GM21619 (cell line): Measurements from ENCODE around the gene TEF.

ENCODE experiments used
- ATAC-seq: cut with Tn5 transposase; IDR thresholded peaks from one replicate; pipeline ENCODE4 v1.9.1; 2021; ENCODE audit not compliant: unreplicated experiment

Gene TEF

DNA sequence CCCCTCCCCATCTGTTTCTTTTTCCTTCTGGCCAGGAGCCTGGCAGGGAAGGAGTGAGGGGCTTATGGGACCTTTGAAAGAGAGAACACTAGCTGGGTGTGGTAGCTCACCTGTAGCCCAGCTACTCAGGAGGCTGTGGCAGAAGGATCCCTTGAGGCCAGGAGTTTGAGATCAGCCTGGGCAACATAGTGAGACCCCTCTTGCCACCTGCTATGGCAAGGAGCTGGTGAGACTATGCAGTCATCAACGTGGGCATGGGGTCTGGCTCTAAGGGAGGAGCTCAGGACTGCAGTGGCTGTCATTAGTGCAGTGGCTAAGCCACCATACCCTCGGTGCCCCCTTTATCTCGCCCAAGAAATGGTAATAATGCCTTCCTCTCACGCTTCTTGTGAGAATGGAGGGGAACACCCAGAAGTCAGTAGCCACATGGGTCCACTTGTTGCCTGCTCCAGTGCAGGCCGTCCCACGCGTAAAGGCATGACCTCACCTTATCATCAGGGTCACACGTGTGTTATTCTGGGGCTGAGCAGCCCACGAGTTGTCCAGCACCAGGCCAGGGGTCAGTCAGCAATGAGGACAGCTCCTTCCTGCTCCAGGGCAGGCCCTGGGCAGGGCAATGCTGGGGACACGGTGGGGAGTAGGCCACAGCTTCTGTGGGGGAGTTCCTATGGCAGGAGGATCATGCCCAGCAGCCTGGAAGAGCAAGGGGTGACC is 27.7 kb upstream of the TEF start:
- ATAC-seq = no peak

DNA sequence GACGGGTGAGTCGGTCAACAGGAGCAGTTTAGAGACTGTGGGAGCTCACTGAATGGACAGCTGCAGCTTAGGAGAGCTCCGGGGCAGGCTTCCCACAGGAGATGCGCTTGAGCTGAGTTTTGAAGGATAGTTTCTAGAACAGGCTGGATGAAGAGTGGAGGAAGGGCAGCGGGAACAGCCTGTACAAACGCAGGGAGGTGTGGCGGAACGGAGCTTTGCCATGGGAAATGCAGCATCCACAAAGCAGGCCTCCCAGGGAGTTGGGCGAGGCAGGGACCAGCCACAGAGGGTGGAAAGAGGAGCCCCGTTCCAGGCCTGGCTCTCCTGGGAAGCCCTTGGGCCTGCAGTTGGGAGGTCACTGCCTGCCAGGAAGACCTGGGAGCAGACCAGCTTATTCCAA is 26.8 kb upstream of the TEF start:
- no peak for ATAC-seq

DNA sequence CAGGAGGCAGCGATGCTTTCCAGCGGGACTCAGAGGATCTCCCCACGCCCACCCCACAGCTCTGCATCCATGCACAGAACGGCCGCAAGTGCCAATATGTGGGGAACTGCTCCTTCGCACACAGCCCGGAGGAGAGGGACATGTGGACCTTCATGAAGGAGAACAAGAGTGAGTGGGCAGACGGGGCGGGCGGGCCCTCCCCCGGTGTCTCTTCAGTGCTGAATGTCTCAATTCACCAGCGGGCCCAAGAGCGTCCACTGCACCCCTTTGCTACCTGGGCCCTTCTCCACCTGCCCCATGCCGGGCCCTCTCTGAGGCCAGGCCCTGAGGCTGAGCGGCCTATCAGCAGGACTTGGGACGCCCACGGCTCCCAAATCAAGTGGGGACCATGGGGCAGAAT is 25.8 kb upstream of the TEF start:
- ATAC-seq = no peak

DNA sequence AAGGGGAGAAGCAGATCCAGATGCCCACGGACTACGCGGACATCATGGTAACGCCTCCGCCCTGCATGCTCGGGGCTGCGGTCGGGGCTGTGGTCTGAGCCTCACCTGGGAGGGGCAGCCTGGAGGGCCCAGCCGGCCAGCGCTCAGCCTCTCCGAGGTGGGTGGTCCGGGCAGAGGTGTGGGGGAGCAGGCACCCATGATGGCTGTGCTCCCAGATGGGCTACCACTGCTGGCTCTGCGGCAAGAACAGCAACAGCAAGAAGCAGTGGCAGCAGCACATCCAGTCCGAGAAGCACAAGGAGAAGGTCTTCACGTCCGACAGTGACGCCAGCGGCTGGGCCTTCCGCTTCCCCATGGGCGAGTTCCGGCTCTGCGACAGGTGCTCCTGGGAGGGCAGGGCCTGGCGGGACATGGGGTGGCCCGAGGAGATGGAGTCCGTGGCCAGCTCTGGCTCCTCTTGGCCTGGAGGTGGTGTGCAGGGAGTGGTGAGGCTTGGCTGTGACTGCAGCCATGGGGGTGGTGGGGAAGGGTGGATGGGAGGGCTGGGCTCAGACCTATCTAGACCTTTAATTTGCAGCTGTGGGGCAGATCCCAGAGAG is 25.2 kb upstream of the TEF start:
- no peak for ATAC-seq

DNA sequence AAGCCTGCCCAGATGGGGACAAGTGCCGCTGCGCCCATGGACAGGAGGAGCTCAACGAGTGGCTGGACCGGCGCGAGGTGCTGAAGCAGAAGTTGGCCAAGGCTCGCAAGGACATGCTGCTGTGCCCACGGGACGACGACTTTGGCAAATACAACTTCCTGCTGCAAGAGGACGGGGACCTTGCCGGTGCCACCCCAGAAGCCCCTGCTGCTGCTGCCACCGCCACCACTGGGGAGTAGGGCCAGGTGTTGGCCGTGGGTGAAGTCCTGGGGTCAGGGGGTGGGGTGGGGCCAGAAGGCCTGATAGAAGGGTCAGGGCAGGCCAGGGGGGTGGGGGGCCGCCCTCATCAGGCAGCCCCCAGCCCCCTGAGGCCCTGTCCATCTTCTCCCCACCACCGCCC is 24.6 kb upstream of the TEF start:
- no peak for ATAC-seq

DNA sequence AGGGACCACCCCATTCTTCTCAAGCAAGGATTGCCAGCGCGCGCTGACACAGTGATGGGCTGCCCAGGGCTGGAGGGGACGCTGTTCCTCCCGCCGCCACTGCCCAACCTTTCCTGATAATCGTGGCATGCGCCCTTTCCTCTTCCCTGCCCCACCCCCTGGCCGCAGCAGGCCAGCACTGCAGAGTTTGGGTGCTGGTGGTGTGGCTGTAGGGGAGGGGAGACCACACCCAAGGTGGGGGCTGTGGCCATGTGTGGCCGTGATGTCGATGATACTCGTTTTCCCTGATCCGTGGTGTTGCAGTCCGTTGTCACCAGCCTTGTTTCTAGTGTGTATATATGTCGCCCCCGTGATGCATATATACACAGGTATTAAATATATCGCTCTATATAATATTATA is 22.8 kb upstream of the TEF start:
- no peak for ATAC-seq

DNA sequence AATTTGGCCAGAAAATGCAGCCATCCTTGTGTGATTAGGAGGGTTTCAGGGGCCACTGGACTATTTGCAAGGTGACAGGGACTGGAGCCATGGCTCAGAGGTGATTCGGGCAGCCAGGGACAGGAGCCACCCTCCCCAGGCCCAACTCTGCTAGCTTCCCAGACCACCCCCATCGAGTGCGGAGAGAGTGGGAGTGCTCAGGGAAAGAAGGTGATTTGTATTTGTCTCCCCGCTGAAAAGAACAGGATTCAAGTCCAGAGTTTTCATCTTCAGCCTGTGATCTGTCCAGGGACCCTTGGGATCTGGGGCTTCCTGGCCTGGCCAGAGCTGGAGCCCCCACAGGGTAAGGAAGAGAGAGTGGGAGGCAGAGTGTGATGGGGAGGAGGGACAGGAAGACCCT is 22.4 kb upstream of the TEF start:
- no peak for ATAC-seq

DNA sequence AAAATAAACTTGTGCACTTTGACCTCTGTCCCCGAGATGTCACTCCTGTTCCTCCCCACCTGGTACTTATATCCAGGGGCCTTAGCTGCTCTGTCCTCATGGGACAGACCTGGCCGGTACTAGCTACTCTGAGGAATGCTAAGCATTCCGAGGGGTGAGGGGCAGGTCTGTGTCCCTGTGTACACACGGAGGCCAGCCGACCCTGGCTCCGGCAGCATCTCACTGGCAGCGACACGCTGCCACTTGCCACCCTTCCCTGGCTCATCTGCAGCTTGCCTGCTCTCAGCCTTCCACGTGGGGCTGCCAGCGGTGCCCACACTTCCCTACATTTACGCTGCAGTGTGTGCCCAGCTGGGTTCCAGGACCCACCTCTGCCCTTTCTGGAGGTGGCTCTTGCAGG is 21.6 kb upstream of the TEF start:
- ATAC-seq = no peak

DNA sequence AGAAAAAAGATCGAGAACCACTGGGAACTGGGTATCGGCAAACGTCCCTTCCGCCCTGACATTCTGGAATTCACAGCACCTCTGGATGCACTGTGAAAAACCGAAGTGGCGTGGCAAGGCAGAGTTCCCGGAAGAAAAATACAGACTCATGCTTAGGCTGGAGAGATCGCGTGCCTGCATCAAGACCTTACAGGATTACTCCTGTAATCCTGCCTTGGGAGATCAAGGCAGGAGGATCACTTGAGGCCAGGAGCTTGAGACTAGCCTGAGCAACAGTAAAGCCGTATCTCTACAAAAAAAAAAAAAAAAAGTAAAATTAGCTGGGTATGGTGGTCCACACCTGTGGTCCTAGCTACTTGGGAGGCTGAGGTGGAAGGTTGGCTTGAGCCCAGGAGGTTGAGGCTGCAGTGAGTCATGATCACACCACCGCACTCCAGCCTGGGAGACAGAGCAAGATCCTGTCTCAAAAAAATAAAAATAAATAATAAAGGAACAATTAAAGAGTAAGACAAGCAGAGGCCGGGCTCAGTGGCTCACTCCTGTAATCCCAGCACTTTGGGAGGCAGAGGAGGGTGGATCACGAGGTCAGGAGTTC is 19.9 kb upstream of the TEF start:
- ATAC-seq = no peak

DNA sequence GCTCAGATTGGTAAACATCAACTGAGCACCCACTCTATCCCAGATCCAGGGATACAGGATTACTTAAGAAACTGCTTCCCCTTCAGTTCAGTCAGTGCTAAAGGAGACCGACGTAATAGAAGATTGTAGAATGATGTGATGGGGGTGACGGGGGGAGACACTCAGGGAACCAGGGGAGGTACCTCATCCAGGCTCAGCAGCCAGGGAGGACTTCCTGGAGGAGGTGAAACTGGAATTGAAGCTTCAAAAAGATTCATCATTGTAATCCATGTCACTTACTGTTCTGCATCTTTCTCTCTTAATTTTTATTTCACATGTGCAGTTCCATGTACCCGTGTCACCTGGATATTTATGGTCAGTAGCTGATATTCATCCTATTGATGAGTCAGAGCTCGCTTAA is 19.1 kb upstream of the TEF start:
- no peak for ATAC-seq

DNA sequence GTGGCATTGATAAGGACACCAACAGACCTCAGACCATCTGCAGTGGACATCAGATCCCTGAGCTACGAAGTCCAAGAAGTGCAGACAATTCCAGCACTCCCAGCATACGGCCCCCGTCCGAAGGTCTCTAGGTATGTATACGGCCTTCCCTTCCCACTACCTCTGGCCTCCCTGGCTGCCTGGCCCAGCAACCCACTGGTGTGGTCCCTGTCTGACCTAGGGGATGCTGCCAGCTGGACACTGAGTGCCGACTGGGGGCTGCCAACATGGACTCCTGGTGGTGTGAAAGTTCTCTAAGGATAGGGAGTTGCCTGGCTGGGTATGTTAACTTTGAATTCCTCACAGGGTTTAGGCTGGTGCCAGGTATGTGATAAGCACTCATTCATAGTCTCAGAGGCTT is 17.5 kb upstream of the TEF start:
- no peak for ATAC-seq

DNA sequence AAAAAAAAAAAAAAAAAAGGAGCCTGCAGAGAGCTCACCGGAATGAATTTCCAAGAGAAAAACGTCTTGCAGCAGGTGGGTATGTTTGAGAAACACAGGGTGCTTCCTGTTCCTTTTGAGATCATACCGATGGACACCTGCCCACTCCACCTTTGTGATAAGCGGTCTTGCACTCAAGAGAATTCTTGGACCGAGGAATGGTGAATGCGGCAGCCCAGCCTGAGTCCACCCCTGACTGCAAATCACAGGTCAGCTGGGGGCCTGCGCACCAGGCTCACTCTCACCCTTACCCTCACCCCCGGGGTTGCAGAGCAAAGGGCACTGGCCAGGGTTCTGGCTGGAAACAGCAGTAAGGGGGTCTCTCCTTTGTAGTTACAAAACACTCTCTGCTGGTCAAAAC is 16.8 kb upstream of the TEF start:
- no peak for ATAC-seq

DNA sequence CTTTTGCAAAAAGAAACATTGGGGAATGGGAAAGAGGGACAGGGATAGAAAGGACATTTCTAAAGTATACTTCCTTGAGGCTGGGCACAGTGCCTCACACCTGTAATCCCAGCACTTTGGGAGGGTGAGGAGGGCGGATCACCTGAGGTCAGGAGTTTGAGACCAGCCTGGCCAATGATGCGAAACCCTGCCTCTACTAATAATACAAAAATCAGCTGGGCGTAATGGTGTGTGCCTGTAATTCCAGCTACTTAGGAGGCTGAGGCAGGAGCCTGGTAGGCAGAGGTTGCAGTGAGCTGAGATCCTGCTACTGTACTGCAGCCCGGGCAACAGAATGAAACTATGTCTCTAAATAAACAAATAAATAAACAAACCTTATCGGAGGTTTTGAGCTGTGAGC is 16.3 kb upstream of the TEF start:
- ATAC-seq = no peak

DNA sequence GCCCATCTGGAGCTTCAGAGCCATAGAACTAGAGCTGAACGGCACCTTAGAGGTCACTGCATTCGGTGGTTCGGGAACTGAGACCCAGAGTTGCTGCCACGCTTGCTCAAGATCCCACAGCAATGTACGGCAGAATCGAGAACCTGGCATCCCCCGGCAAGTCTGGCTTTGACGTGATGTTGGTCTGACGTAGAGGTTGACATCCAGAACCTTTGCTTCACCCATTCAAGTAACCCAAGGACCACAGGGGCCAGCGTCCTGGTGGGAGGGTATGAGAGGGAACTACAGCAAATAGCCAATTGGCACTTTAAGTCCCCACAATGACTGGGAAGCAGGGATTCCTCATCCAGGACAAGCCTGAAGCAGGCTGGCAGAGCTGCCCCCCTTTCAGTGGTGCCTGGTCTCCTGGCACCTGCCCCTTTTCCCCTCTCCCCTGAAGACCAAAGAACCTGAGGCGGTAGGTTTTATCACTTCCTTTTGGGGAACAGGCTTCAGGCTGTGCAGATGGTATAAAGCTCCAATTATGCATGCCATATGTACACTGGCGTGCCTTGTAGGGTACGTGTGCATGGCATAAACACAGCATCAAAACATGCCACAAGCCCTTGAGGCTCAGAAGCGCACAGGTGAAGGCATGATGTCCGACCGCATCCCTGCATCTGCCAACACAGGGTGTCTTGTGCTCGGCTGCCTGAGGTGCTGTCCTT is 15.3 kb upstream of the TEF start:
- no peak for ATAC-seq

DNA sequence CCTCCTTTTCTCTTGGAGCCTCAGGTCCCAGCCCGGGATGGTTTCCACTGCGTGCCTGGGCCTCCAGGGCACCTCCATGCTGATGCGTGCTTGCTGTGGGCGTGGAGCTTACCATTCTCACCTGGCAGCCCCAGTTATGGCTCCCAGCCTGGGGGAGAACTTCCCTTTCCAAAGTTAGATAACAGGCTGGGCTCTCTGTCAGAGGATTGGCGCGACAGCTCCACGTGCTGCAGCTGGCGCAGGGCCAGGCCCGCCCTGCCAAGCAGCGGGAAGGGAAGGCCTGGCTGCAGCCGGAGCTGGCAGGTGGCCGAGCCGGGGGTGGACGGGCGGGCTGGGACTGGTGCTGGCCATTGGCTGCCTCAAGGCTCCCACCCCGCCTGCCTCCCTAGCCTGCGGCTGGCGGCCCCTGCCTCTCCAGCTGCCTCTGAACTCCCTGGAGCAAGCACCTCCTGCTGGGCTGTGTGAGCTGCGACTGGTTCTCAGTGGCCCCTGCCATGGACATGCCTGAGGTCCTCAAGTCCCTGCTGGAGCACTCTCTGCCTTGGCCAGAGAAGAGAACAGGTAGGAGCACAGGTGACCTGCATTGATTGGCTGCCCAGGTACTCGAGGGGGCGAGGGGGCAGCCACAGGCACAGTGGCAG is 14.6 kb upstream of the TEF start:
- no peak for ATAC-seq

DNA sequence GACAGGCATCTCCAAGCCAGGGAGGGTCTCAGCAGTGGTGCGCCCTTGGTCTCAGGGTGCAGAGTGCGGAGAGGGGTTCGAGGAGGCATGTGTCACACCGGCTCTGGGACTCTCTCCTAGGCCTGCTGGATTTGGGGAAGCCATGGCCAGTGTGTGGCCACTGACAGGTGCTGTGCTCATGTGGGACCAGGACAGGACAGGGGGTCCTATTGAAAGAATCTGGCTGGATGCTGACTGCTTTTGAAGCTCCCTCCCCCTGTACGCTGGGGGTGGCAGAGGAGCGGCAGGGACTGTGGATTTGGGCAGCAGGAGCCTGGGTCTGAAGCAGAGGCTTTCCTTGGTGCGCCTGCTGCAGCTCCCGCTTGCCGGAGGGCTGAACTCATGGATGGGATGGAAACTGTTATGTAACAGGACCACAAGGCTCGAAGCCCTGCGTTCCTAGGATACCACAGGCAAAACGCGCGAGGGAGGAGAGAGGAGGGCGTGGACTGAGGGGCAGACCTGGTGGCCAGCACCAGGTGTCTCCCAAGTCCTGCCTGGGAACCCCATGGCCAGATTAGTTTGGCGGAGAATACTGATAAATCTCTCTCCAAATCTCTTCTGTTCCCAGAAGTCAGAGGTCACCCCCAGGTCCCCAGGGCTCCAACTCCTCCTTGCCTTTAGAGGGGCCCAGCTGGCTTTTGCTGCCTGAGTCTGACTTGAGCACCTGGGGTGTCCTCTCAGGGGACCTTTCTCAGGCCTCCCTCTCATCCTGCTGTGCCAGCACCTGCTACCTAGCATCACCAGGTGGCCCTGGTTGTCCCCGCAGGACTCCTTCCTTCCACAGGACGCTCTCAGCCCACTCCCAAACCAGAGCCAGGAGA is 13.8 kb upstream of the TEF start:
- ATAC-seq = no peak

DNA sequence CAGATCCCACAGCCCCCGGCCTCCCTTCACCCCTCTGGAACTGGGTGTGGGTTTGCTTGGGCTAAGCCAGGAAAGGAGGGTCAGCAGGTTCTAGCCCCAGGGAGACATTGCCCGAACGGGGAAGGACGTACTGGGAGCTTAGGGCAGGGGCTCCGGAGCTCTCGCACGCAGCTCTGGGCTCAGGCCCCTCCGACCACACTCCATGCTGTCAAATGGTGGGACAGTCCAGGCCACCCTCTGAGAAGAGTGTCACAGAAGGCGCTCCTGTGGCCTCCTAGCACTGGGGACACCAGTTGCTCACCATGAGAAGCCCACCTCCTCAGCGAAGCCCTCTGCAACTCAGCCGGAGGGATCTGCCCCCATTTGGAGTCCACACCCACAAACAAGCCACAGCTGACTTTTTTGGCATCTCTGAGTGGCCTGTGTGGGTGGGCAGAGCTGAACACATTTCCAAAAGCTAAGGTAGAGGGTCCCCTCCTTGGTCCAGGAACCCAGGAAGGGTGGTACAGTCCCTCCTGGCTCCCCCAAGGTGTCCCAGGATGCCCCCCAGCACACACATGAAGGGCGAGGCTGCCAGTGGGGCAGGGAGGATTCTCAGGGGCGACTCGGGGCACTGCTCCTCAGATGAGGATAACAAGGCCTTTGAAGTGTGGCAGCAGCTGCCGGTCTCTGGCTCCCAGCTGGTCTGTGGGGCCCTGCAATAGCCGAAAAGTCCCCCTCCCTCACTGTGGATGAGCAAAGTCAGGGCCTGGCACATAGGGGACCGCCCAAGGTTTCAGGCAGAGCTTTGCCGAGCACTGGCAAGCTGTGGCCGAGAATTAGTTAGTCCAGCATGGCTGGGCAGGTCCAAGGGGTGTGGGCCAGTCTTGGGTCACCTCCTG is 13.0 kb upstream of the TEF start:
- no peak for ATAC-seq

DNA sequence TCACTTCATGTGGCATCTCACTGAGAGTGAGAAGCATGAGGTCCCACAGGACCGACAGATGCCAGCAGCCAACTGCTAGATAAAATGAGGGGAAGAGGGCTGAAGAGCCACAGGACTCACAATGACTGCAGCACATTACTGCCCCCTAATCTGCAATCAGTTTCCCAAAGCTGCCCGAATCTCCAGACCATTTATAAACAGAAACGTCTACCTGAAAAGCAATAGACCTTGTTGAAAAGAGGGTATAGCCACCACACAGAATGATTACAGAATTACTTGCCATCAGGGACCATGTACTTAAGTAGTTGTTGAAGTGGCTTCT is 12.4 kb upstream of the TEF start:
- no peak for ATAC-seq

DNA sequence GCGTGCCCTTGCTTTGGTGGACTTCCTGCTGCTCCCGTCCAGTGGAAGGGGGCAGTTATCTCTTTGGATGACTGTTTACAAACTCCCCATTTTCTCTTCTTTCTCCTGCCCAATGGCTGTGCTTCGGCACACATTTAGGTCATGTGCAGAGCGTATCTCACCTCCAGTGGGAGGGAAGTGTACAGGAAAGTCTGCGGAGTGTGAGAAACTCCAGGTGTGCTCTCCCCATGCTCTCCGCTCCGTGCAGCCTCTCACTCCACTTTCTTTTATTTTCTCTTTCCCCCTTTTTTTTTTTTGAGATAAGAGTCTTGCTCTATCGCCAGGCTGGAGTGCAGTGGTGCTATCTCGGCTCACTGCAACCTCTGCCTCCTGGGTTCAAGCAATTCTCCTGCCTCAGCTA is 11.9 kb upstream of the TEF start:
- no peak for ATAC-seq

DNA sequence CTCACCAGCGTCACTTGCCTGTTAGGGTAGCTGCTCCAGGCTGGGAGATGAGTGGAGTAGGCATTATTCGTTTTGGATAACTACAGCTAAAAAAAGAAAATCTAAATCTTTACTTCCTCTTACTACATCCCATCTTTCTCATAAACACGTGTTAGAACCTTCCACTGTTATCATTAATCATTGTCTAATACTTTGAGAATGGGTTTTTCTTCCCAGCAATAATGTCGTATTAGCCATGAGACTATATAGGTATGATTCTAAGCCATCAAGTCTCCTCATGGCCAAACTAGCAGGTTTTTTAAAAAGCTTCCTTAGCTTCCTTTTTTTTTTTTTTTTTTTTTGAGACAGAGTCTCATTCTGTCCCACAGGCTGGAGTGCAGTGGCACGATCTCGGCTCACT is 3.9 kb upstream of the TEF start:
- ATAC-seq = no peak
